ENCODE results near the gene DHPS. TPM values are rescaled to one million over a fixed set of nuclear protein-coding genes. Genes with fewer than 3 reads are reported as not detected.
"Not testable (repeated sequence)": the region's sequence is repeated elsewhere in the genome, so short reads cannot be mapped to it uniquely, and the experiment has no call there.

The DHPS gene
- polyA plus RNA-seq (2012; ENCODE audit: insufficient read depth, insufficient read length, low read depth) = 397 TPM

GRCh38 chr19:12681074-12681987 is at the start of gene DHPS:
Gene DHPS, minus strand, starts transcription at chr19:12681880. Its CDS starts 114 bp downstream, at chr19:12681766.
- no peak for TF ChIP-seq CTCF (IDR thresholded peaks at IDR 0.05; ENCODE audit: low read depth, low read length)
- no peaks in the 10 kb centered on the region for H3K9me3 ChIP-seq

GRCh38 chr19:12731337-12731736 is 49.7 kb upstream of the DHPS start:
- H3K36me3 ChIP-seq = peaks cover 46% of the 10 kb centered on the region
- no peaks in the 10 kb centered on the region for H3K27me3 ChIP-seq
- no peak for DNase-seq
- H3K4me1 ChIP-seq = no peaks in the 10 kb centered on the region; the same call in 1 of the 2 replicates
- no peak overlapping the region for H3K4me3 ChIP-seq (ENCODE audit: low read depth, low read length)
- TF ChIP-seq CTCF (IDR thresholded peaks at IDR 0.05; ENCODE audit: low read depth, low read length) = no peak
- H3K9me3 ChIP-seq = no peaks in the 10 kb centered on the region

More at GRCh38 chr19:12681074-12681987, at the start of gene DHPS:
- no peaks in the 10 kb centered on the region for H3K4me1 ChIP-seq
- peak within 1 kb of the TSS; percentile 80 for H3K4me3 ChIP-seq (ENCODE audit: low read depth, low read length)
- peak; percentile 92 for DNase-seq
- H3K36me3 ChIP-seq = peaks cover 29% of the 10 kb centered on the region
- no peaks in the 10 kb centered on the region for H3K27me3 ChIP-seq

- Histone ChIP-seq H3K4me3 (ENCODE audit: low read depth, low read length) (no peak overlapping the region), H3K4me1 (no peaks in the 10 kb centered on the region), H3K9me3 (no peaks in the 10 kb centered on the region), H3K36me3 (peaks cover 46% of the 10 kb centered on the region), H3K27me3 (no peaks in the 10 kb centered on the region)
- no peak for TF ChIP-seq CTCF (IDR thresholded peaks at IDR 0.05; ENCODE audit: low read depth, low read length)
- DNase-seq = no peak
These were observed 48.4 kb upstream of the DHPS start for GRCh38 chr19:12730064-12730463.

- TF ChIP-seq CTCF (IDR thresholded peaks at IDR 0.05; ENCODE audit: low read depth, low read length) = no peak
- H3K27me3 ChIP-seq = no peaks in the 10 kb centered on the region
- no peak for DNase-seq
- H3K9me3 ChIP-seq = no peaks in the 10 kb centered on the region
- H3K36me3 ChIP-seq = peaks cover 39% of the 10 kb centered on the region
- no peak overlapping the region for H3K4me3 ChIP-seq (ENCODE audit: low read depth, low read length)
- H3K4me1 ChIP-seq = no peaks in the 10 kb centered on the region
These were observed 46.2 kb upstream of the DHPS start for GRCh38 chr19:12727745-12728433.

GRCh38 chr19:12726988-12727316 is 45.3 kb upstream of the DHPS start:
- Histone ChIP-seq H3K36me3 (peaks cover 37% of the 10 kb centered on the region), H3K27me3 (no peaks in the 10 kb centered on the region), H3K9me3 (no peaks in the 10 kb centered on the region), H3K4me1 (no peaks in the 10 kb centered on the region), H3K4me3 (ENCODE audit: low read depth, low read length) (no peak overlapping the region)
- no peak for TF ChIP-seq CTCF (IDR thresholded peaks at IDR 0.05; ENCODE audit: low read depth, low read length)
- no peak for DNase-seq

GRCh38 chr19:12725612-12726011 is 43.9 kb upstream of the DHPS start:
- peaks cover 29% of the 10 kb centered on the region for H3K36me3 ChIP-seq
- DNase-seq = not testable (repeated sequence)

More at GRCh38 chr19:12725612-12726011, 43.9 kb upstream of the DHPS start:
- not testable (repeated sequence) for H3K27me3 ChIP-seq; H3K4me3 ChIP-seq (ENCODE audit: low read depth, low read length); H3K4me1 ChIP-seq; H3K9me3 ChIP-seq
